ENCODE results near the gene RTN4.

The RTN4 gene

DNA sequence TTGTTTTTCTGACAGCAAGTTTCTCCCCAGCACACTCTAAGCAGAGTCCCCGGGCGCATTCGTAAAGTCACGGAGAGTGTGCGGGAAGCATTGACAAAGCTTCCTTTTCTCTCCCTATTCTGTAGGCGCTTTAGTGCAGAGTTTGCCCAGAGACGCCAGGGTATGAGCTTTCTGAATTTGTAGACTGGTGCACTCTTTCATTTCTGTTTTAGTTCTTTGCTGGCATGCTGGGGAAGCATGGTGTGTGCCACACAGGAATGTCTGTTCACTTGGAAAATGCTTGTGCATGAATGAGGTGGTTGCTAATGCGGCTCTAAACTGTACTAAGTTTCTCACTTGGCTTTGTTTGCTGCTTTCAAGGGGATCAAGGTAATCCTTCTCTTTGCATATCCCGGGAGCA, 102.6 kb downstream of the RTN4 start:
- peak in 4 of 14 donors; percentile 21 to 49 (median 30) for DNase-seq

- DNase-seq = peak in 1 of 14 donors; percentile 44
Measured at GRCh38 chr2:54947136-54947535, 103.1 kb downstream of the RTN4 start.

- peak in 5 of 14 donors; percentile 44 to 73 (median 55) for DNase-seq
Measured at GRCh38 chr2:54946220-54946805, 103.9 kb downstream of the RTN4 start.

DNA sequence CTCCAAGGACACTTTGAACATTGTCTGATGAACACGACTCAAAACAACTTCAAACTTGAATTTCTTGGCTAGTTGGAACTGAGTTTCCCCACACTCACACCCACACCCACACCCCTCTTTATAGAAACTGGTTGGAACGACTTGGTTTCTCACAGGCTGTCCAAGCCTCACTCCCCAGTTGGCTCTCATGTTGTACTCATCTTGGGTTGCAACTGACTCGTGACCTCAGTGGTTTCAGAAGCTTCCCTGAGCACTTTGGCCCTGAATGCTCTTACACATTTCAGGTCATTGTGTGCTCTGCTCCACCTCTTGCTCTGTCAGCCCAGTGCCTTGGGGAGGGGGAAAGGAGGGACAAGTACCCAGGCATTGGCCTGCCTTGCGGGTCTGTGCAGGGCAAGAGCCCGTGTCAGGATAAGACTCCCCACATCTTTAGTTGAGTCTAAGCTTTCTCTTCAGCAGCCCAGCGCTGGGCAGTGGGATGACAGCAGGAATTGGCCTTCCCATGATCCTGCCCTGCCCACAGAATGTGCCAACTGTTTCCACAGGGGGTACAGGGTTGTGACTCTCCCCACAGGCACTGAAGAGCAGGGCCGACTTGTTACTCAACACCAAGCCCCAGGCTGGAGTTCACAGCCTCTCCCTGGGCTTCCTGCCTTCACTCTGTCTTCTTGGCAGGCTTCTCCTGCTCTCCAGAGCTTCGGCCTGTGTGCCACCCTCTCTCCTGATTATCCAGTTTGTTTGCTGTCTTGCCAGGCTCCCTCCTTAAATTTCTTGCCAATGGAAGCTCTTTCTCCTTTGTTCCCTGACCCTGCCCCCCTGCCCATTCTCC, 104.6 kb downstream of the RTN4 start:
- peak in 9 of 14 donors; percentile 44 to 84 (median 73) for DNase-seq

GRCh38 chr2:54944724-54945326, 105.4 kb downstream of the RTN4 start:
- no peak for DNase-seq

GRCh38 chr2:54942373-54942772, 107.9 kb downstream of the RTN4 start:
- no peak for DNase-seq

DNA sequence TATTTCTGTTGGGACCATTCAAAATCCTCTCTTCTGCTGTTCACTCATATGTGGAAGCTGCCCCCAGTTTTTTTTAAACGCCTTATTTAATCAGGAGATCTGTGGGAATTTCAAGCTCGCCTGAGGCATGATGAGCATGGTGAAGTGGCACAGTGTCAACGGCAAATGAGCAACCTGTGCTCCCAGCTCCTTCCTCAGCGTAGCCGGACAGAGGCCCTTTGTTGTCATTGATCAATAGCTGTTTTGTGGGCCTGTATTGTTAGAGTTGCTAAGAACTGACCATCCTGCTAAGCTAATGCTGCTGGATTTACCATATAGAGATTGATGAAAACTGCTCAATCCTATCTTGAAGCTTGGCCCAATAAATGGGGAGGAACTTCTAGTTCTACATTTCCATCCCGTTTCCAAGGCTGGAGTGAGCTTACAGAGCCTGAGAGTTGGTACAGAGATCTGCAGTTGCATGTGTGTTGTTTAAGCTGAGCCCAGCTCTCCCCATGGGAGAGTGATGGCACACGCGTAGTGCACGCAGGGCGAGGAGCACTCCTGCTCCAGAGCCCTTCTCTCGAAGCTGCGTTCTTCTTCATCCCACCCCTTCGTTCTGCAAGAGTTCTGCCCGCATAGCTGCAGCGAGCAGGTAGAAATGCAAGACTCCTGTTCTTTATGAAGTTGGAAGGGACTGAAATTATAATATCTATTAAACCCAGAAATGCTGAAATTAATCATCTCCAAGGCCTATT, 108.8 kb downstream of the RTN4 start:
- DNase-seq = peak in 5 of 14 donors; percentile 14 to 50 (median 29)

- no peak for DNase-seq
Measured at GRCh38 chr2:54940723-54941122, 109.5 kb downstream of the RTN4 start.

GRCh38 chr2:54939446-54940118, 110.7 kb downstream of the RTN4 start:
- DNase-seq = no peak

GRCh38 chr2:54936766-54937165, 113.5 kb downstream of the RTN4 start:
- DNase-seq = no peak

- DNase-seq = no peak
Measured at GRCh38 chr2:54935389-54935788, 114.9 kb downstream of the RTN4 start.

GRCh38 chr2:54931473-54931872, 118.8 kb downstream of the RTN4 start:
- DNase-seq = no peak

DNA sequence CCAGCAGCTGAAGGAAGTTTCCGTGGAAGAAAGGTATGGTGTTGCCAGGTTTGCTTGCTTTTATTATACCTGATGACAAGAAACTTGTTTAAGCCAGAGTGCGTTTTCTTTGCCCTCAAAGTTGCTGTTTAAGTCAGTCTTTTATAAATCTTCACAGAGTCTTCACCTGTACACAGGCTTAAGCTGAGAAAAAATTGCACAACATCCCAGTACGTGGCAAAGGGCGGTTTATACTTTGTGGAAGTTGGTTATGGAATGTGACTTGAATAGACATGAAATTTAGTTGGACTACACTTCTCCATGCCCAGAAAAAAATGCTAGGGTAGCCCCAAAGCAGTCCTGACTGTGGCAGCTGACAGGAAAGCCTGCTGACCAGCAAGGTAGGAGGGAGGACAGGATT, 121.5 kb downstream of the RTN4 start:
- DNase-seq = no peak

DNA sequence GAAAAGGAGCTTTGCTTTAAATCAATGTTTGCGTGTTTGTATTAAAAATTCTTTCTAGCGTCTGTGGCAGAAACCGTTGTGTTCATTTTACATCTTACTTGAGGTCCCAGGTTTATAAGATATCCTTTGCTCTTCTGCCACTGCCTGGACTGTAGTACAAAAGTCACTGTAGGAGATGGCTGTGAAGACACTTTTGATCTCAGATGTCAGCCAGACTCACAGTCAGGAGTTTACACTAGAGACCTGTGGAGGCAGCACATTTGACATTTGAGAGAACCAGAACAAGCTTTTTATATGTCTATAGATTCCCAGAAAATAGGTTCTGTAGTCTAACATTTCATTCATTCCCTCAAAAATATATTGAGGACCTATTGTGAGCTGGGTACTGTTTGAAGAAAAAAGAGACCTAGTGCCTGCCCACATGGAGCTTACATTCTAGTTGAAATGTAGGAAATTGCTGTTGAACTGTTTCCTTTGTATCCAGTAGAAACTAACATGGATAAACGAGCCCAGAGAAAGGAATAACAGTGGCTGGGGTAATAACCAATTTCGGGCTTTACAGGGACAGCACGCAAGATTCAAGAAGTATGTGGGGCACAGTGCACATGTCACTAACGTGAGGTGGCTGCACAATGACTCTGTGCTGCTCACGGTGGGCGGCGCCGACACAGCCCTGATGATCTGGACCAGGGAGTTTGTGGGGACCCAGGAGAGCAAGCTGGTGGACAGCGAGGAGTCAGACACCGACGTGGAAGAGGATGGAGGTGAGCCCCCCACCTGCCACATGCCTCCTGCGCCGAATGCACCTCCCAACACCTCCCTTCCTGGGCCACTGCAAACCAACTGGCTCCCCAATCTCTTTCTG, 122.3 kb downstream of the RTN4 start:
- no peak for DNase-seq

GRCh38 chr2:54927085-54927750, 123.0 kb downstream of the RTN4 start:
- no peak for DNase-seq

DNA sequence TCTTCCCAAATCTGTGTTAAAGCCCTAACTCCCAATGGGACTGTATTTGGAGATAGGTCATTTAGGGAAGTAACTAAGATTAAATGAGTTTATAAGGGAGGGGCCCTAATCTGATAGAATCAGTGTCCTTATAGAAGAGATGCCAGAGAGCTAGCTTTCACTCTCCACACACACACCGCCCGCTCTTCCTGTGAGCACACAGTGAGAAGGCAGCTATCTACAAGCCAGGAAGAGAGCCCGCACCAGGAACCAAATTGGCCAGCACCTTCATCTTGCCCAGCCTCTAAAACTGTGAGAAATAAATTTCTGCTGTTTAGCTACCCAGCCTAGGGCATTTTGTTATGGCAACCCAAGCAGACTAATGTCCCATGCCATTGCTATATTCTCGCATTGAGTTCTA, 125.2 kb downstream of the RTN4 start:
- DNase-seq = no peak

DNA sequence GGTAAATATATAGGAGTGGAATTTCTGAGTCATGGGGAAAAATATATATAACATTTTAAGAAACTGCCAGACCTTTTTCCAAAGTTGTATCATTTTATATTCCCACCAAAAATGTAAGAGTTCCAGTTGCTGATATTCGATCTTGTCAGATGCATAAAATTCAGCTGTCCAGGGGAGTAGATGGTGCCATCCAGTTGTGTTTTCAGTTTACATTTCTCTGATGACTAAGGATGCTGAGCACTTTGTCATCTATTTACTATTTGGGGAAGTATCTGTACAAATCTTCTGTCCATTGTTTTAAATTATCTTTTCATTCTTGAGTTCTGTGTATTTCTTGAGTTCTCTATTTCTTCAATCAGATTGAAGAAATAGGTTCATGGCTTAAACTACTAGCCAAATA, 126.1 kb downstream of the RTN4 start:
- no peak for DNase-seq
